Ovary (tissue), 3 donors: ENCODE data around the gene GDPGP1.

Experiments
- CTCF ChIP-seq, 3 donors: fragments of 450-650 bp in 2 of 3; fragments of 200-600 bp in 1 of 3; IDR thresholded peaks; one replicate each; pipeline versions ENCODE4 v1.5.1 to v1.8.0; 2016 to 2022; ENCODE audit warnings: antibody characterized with exemption in 3 of 3, mild to moderate bottlenecking in 1 of 3
- EP300 ChIP-seq: sonication (generic); formaldehyde crosslinking; IDR thresholded peaks from one replicate; pipeline ENCODE4 v1.6.1; 2017; ENCODE audit warnings: antibody characterized with exemption
- POLR2A ChIP-seq: fragments of 450-650 bp; IDR thresholded peaks from one replicate; pipeline ENCODE4 v1.6.1; 2017; ENCODE audit warnings: antibody characterized with exemption, mild to moderate bottlenecking, moderate library complexity
- donor health status: DM: no; HTN: no; CAD: no.

- TF ChIP-seq POLR2A (peak; percentile 86), CTCF (IDR thresholded peaks at IDR 0.05) (no peak), EP300 (no peak)
These were observed 31.5 kb downstream of the GDPGP1 start, which contains the start of gene NGRN for GRCh38 chr15:90265271-90266060.
